Fibroblast of lung (primary cell): ENCODE measurements around the gene MAP1LC3B2. TPM values are rescaled to one million over a fixed set of nuclear protein-coding genes. Genes with fewer than 3 reads are reported as not detected.

Experiments
- DNase-seq, 2 donors: peaks; one replicate each; pipeline versions ENCODE4 v3.0.0 to v3.0.0-alpha.2; 2010; ENCODE audit warnings: low read depth in 2 of 2
- H2AFZ ChIP-seq: 2 replicates; pipeline ENCODE4 v1.5.1; 2012; ENCODE audit warnings: low read length, control low read depth, inconsistent platforms
- H3K27ac ChIP-seq: 2 replicates; pipeline ENCODE4 v1.5.1; 2011; ENCODE audit warnings: low read length, control low read depth; ENCODE audit not compliant: insufficient read depth
- H3K27me3 ChIP-seq: 2 replicates; pipeline ENCODE4 v1.5.1; 2011; ENCODE audit warnings: mild to moderate bottlenecking, low read length; ENCODE audit not compliant: control insufficient read depth, insufficient read depth
- H3K36me3 ChIP-seq: 2 replicates; pipeline ENCODE4 v1.5.1; 2011; ENCODE audit warnings: low read length; ENCODE audit not compliant: control insufficient read depth, insufficient read depth
- H3K4me1 ChIP-seq: 2 replicates; pipeline ENCODE4 v1.5.1; 2011; ENCODE audit warnings: low read length; ENCODE audit not compliant: control insufficient read depth, insufficient read depth; ENCODE audit errors: extremely low read depth
- H3K4me2 ChIP-seq: 2 replicates; pipeline ENCODE4 v1.5.1; 2011; ENCODE audit warnings: low read length, control low read depth; ENCODE audit not compliant: insufficient read depth; ENCODE audit errors: extremely low read depth
- H3K4me3 ChIP-seq, 4 experiments: fragments of 200-600 bp in 1 of 4; sonication (generic) in 1 of 4; replicated peaks in 1 of 4; 2 replicates each; pipeline ENCODE4 v1.5.1; 2011 to 2016; ENCODE audit warnings: low read length in 4 of 4, low read depth in 3 of 4, mild to moderate bottlenecking in 3 of 4, control low read depth in 2 of 4, inconsistent platforms in 1 of 4, mixed read lengths in 1 of 4; ENCODE audit not compliant: insufficient read depth in 1 of 4; ENCODE audit errors: control extremely low read depth in 1 of 4
- H3K79me2 ChIP-seq: 2 replicates; pipeline ENCODE4 v1.5.1; 2012; ENCODE audit warnings: mild to moderate bottlenecking, low read length, inconsistent platforms; ENCODE audit not compliant: control insufficient read depth, insufficient read depth
- H3K9ac ChIP-seq: 2 replicates; pipeline ENCODE4 v1.5.1; 2011; ENCODE audit warnings: mild to moderate bottlenecking, low read length, control low read depth; ENCODE audit not compliant: insufficient read depth
- H3K9me3 ChIP-seq: 2 replicates; pipeline ENCODE4 v1.5.1; 2012; ENCODE audit warnings: low read depth, low read length; ENCODE audit not compliant: control insufficient read depth, insufficient read depth
- H4K20me1 ChIP-seq: 2 replicates; pipeline ENCODE4 v1.5.1; 2011; ENCODE audit warnings: low read length; ENCODE audit not compliant: control insufficient read depth, insufficient read depth; ENCODE audit errors: extremely low read depth
- EZH2 ChIP-seq: IDR thresholded peaks from 2 replicates; pipeline ENCODE4 v1.5.1; 2012; ENCODE audit warnings: low read length, control low read depth, mild to moderate bottlenecking; ENCODE audit errors: missing control alignments
- polyA plus RNA-seq, 2 donors: library from polyadenylated mRNA; depleted of rRNA in 1 of 2; stranded (reverse) in 1 of 2; unstranded in 1 of 2; fragments of >200 nt; gene quantifications; 2 replicates each; pipeline ENCODE4 v1.2.1, GENCODE V29; 2011 to 2012; ENCODE audit warnings: missing spikeins in 1 of 2
- total RNA-seq: library from RNA; depleted of rRNA; stranded (reverse); fragments of >200 nt; gene quantifications from 2 replicates; pipeline ENCODE4 v1.2.1, GENCODE V29; 2014
- TF ChIP-seq, protein P1 (sequence below), 2 donors: IDR thresholded peaks in 1 of 2; conservative IDR thresholded peaks in 1 of 2; 1 replicate in 1 of 2; 2 replicates in 1 of 2; pipeline ENCODE4 v1.5.1; 2011 to 2012; ENCODE audit warnings: low read length in 2 of 2, control low read depth in 1 of 2, inconsistent platforms in 1 of 2, low read depth in 1 of 2, mild to moderate bottlenecking in 1 of 2

The MAP1LC3B2 gene
- total and polyA plus RNA-seq, 2 donors (not counting 1 experiment from before 2014, with no cell fraction given), result 1.2 TPM

DNA sequence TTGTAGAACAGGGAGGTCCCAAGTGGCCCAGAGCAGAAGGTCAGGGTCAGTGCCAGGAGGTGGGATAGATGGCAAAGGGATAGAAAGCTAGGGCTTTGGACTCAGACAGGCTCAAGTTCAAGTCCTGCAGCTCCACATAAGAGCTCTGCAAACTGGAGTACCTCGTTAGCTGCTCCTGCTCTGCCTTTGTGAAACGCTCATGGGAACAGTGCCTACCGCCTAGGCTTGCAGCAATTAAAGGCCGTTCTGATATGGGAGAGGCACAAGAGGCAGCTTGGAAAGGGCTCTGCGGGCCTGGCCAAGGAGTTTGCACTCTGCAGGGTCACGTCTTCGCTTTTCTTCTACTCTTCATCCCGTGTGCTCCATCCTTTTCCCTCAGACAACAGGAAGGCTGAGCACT, 54.1 kb downstream of the MAP1LC3B2 start:
- no peaks in the 10 kb centered on the region for H3K79me2 ChIP-seq
- no peak overlapping the region for H3K4me3 ChIP-seq
- H2AFZ ChIP-seq, result no peak overlapping the region
- TF ChIP-seq, protein P1, sequence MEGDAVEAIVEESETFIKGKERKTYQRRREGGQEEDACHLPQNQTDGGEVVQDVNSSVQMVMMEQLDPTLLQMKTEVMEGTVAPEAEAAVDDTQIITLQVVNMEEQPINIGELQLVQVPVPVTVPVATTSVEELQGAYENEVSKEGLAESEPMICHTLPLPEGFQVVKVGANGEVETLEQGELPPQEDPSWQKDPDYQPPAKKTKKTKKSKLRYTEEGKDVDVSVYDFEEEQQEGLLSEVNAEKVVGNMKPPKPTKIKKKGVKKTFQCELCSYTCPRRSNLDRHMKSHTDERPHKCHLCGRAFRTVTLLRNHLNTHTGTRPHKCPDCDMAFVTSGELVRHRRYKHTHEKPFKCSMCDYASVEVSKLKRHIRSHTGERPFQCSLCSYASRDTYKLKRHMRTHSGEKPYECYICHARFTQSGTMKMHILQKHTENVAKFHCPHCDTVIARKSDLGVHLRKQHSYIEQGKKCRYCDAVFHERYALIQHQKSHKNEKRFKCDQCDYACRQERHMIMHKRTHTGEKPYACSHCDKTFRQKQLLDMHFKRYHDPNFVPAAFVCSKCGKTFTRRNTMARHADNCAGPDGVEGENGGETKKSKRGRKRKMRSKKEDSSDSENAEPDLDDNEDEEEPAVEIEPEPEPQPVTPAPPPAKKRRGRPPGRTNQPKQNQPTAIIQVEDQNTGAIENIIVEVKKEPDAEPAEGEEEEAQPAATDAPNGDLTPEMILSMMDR (conservative IDR thresholded peaks at IDR 0.05 in 1 of 2, IDR thresholded peaks at IDR 0.05 in 1 of 2; ENCODE audit: low read depth in 1 of 2, low read length in 2 of 2), result no peak
- TF ChIP-seq EZH2, result no peak
- H3K27me3 ChIP-seq, result peaks cover 3% of the 10 kb centered on the region
- H3K27ac ChIP-seq, result no peak overlapping the region
- H3K9ac ChIP-seq, result no peak overlapping the region
- DNase-seq, result no peak
- H3K9me3 ChIP-seq, result no peaks in the 10 kb centered on the region
- no peaks in the 10 kb centered on the region for H4K20me1 ChIP-seq
- H3K36me3 ChIP-seq, result no peaks in the 10 kb centered on the region
- H3K4me1 ChIP-seq, result no peaks in the 10 kb centered on the region
- no peak overlapping the region for H3K4me2 ChIP-seq

DNA sequence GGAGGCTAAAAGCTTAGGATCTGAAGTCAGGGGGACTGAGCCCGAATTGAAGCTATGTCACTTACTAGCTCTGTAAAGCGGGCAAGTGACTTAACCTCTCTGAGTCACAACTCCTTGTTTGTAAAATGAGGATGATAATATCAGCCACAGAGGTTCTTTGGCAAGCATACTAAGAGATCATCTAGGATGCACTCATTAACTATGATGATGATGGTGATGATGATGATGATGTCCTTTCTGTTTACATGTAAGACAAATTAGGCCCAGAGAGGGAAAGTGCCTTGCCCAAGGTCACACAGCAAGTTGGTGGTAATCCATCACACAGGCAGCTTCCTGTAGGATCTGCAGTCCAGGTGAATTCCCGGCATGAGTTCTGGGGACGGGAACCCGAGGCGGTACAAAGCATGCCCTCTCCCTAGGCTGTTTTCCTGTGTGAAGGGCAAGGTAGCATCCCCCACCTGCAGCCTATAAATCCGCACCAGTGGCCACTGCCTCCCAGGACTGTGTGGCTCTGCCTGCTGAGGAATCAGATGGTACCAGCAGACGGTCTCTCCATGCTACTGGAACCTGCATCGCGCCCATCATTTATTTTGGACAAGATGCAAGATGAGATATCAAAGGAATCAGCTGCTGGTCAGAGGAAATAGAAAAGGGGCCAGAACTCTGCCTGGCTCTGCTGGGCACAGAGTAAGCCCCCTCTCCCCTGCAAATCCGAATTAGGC, 55.2 kb downstream of the MAP1LC3B2 start:
- no peak for DNase-seq
- H3K4me2 ChIP-seq, result no peak overlapping the region
- peaks cover 3% of the 10 kb centered on the region for H3K27me3 ChIP-seq
- H3K4me1 ChIP-seq, result no peaks in the 10 kb centered on the region
- no peak overlapping the region for H2AFZ ChIP-seq
- no peaks in the 10 kb centered on the region for H3K9me3 ChIP-seq
- TF ChIP-seq, protein P1 (conservative IDR thresholded peaks at IDR 0.05 in 1 of 2, IDR thresholded peaks at IDR 0.05 in 1 of 2; ENCODE audit: low read depth in 1 of 2, low read length in 2 of 2), result no peak
- no peak for TF ChIP-seq EZH2
- H3K36me3 ChIP-seq, result no peaks in the 10 kb centered on the region
- no peak overlapping the region for H3K9ac ChIP-seq
- H3K79me2 ChIP-seq, result no peaks in the 10 kb centered on the region
- no peak overlapping the region for H3K27ac ChIP-seq
- no peak overlapping the region for H3K4me3 ChIP-seq
- no peaks in the 10 kb centered on the region for H4K20me1 ChIP-seq

DNA sequence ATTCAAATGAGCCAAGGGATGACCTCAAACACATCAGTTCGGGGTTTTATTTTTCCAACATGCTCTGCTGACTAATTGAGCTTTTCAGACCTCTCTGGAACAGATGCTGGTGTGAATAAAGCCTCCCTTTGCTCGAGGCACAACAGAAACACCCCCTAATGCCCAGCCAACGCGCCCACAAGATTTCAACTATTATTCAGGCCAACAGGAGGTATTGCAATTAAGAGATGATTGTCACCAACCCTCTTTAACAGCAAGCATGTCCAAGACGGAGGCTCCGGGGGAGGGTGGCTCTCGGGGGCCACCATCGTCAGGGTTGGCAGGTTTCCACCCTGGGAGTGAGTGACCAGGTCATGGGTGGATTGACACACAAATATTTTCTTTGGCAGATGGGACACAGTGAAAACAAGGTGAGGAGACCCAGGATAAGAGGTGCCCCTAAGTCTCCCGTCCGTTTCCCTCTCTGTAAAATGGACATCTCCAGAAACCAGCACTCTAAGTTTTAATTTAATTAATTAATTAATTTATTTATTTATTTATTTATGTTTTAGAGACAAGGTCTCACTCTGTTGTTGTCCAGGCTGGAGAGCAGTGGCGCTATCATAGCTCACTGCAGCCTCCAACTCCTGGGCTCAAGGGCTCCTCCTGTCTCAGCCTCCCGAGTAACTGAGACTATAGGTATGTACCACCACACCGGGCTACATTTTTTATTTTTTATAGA, 56.1 kb downstream of the MAP1LC3B2 start:
- DNase-seq, result no peak

More for the DNA sequence above, 56.1 kb downstream of the MAP1LC3B2 start:
- Histone ChIP-seq H3K9me3 (no peaks in the 10 kb centered on the region), H3K27ac (no peak overlapping the region), H3K27me3 (peaks cover 3% of the 10 kb centered on the region), H3K9ac (no peak overlapping the region), H3K36me3 (no peaks in the 10 kb centered on the region), H2AFZ (no peak overlapping the region), H3K4me3 (no peak overlapping the region), H3K79me2 (no peaks in the 10 kb centered on the region), H3K4me1 (no peaks in the 10 kb centered on the region), H4K20me1 (no peaks in the 10 kb centered on the region), H3K4me2 (no peak overlapping the region)
- TF ChIP-seq, protein P1 (conservative IDR thresholded peaks at IDR 0.05 in 1 of 2, IDR thresholded peaks at IDR 0.05 in 1 of 2; ENCODE audit: low read depth in 1 of 2, low read length in 2 of 2), result no peak
- TF ChIP-seq EZH2, result no peak
